Measurements from ENCODE around the gene UBL4A. TPM values are rescaled to one million over a fixed set of nuclear protein-coding genes. Genes with fewer than 3 reads are reported as not detected.
A peak's percentile ranks its signal among the peaks of the same experiment; 100 is the strongest.

The UBL4A gene
- total RNA-seq, 3 donors from 2014 or later = 51.5 to 63.2 (median 59.1) TPM

DNA sequence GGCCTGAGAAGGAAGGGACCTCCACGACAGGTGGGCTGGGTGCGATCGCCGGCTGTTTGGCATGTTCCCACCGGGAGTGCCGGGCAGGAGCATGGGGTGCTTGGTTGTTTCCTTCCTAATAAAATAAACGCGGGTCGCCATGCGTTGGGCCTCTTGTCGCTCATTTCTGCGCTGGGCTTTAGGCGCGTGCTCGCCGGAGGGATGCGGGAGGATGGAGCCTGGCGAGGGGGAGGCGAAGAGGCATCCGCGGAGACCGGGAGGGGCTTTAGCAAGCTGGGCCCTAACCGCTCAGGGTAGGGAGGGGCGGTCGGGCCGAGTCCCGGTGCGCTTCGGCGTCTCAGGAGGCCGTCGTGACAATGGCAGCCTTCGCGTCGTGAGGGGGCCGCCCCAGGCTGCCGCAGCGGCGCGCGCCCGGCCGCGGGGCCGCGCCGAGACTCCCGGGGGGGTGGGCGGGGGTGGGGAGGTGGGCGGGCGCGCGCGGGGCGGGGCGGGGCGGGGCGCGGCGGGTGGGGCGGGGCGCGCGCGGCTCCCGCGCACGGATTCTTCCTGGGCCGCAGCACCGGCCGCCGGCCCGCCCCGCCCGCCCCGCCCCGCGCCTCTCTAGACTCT, 49.9 kb downstream of the UBL4A start:
- Mint-ChIP-seq H3K9me3 (no peaks in the 10 kb centered on the region), H3K4me3 (peak overlapping the region; percentile 76), H3K27me3 (ENCODE audit: low read depth) (no peaks in the 10 kb centered on the region), H3K4me1 (ENCODE audit: low read depth) (peaks cover 22% of the 10 kb centered on the region), H3K36me3 (ENCODE audit: insufficient read depth) (peaks cover 2% of the 10 kb centered on the region)
- ATAC-seq (peak; percentile 67 to 77), DNase-seq (peak; percentile 37)

DNA sequence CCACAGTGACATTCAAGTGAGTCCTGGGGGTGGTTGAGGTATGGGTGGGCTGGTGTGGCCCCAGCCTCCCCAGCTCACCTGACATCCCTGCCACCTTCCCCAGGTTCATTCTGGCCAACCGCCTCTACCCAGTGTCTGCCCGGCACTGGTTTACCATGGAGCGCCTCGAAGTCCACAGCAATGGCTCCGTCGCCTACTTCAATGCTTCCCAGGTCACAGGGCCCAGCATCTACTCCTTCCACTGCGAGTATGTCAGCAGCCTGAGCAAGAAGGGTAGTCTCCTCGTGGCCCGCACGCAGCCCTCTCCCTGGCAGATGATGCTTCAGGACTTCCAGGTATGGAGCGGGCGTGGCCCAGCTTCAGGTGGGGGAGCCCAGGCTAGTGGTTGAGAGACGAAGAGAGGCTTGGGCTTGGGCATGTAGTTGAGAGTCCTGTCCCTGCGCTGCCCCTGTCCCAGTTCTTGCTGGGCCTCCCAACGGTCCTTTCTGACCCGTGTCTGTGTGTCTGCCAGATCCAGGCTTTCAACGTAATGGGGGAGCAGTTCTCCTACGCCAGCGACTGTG, 51.2 kb downstream of the UBL4A start:
- ATAC-seq (no peak), DNase-seq (no peak)
- Mint-ChIP-seq H3K9me3 (no peaks in the 10 kb centered on the region), H3K4me3 (no peak overlapping the region), H3K36me3 (ENCODE audit: insufficient read depth) (peaks cover 5% of the 10 kb centered on the region), H3K27me3 (ENCODE audit: low read depth) (no peaks in the 10 kb centered on the region), H3K4me1 (ENCODE audit: low read depth) (peaks cover 22% of the 10 kb centered on the region)

DNA sequence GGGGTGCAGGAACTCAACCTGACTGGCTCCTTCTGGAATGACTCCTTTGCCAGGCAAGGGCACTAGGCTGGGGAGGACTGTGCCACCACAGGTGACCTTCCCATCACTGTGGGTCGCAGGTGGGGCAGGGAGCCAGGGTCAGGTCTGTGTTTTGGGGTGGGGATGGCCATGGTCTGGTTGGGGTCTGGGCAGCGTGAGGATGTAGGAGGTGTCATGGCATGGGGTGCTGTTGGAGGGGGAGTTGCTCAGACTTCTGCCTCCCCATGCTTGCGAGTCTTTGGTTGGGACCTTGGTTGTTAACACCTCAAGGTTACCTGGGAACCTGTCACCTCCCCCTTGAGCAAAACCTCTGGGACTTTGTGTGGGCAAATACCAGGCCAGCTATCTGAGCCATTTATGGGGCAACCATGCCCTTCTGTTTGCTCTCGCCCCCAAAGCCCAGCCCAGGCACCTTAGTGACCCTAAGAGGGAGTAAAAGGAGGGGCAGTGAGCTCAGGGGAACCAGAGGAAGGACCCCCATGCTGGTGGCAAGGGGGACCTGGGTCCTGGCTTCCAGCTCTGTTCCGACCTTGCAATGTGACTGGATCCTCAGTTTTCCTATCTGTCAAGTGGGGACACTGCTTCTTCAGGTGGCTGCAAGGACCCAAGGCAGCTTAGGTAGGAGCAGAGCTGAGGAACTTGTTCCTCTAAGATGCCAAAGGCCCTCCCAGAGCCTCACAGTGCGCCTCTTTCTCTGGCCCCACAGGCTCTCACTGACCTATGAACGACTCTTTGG, 51.8 kb downstream of the UBL4A start:
- ATAC-seq = no peak
- DNase-seq = no peak
- H3K36me3 Mint-ChIP-seq (ENCODE audit: insufficient read depth) = peaks cover 5% of the 10 kb centered on the region
- peaks cover 25% of the 10 kb centered on the region for H3K4me1 Mint-ChIP-seq (ENCODE audit: low read depth)
- no peaks in the 10 kb centered on the region for H3K9me3 Mint-ChIP-seq
- H3K4me3 Mint-ChIP-seq = no peak overlapping the region
- H3K27me3 Mint-ChIP-seq (ENCODE audit: low read depth) = no peaks in the 10 kb centered on the region

Other genes with a start within 250 kb of the UBL4A start
- not detected for gene OPN1MW3, start 229.0 kb downstream of the UBL4A start, total RNA-seq
- gene TEX28, start 191.5 kb downstream of the UBL4A start, total RNA-seq = not detected
- gene TKTL1, start 190.8 kb downstream of the UBL4A start, total RNA-seq = not detected
- gene FLNA, start 112.0 kb downstream of the UBL4A start, total RNA-seq = 100 to 1,000 TPM; 765 to 924 (median 866) TPM
- gene EMD, start 107.3 kb downstream of the UBL4A start, total RNA-seq = 100 to 1,000 TPM; 107 to 113 (median 111) TPM
- 1,000 to 10,000 TPM; 3,297 to 3,503 (median 3,452) TPM for gene RPL10, start 88.2 kb downstream of the UBL4A start, total RNA-seq
- 1 to 10 TPM; 4.0 to 7.3 (median 5.1) TPM for gene DNASE1L1, start 77.4 kb downstream of the UBL4A start, total RNA-seq
- gene TAFAZZIN, start 75.1 kb downstream of the UBL4A start, total RNA-seq = 10 to 100 TPM; 37.9 to 39.3 (median 38.2) TPM
- gene ATP6AP1, start 57.9 kb downstream of the UBL4A start, total RNA-seq = 10 to 100 TPM; 33.7 to 42.2 (median 40.8) TPM
- gene GDI1, start 49.5 kb downstream of the UBL4A start, total RNA-seq = 100 to 1,000 TPM; 107 to 126 (median 116) TPM
- gene FAM50A, start 42.5 kb downstream of the UBL4A start, total RNA-seq = 10 to 100 TPM; 60.2 to 61.9 (median 61.6) TPM
- 10 to 100 TPM; 26.6 to 33.8 (median 27.6) TPM for gene PLXNA3, start 28.3 kb downstream of the UBL4A start, total RNA-seq
- 10 to 100 TPM; 76.1 to 89.9 (median 88.1) TPM for gene LAGE3, start 7.3 kb downstream of the UBL4A start, total RNA-seq
- gene SLC10A3, start 4.0 kb upstream of the UBL4A start, total RNA-seq = 10 to 100 TPM; 31.3 to 32.0 (median 31.9) TPM
- 10 to 100 TPM; 30.4 to 40.7 (median 30.8) TPM for gene FAM3A, start 29.6 kb upstream of the UBL4A start, total RNA-seq
- 100 to 1,000 TPM; 101 to 105 (median 102) TPM for gene G6PD, start 60.2 kb upstream of the UBL4A start, total RNA-seq
- gene IKBKG, start 61.0 kb upstream of the UBL4A start, total RNA-seq = 10 to 100 TPM; 44.3 to 51.6 (median 45.3) TPM
- gene CTAG1A, start 98.5 kb upstream of the UBL4A start, total RNA-seq = not detected
- gene CTAG1B, start 132.7 kb upstream of the UBL4A start, total RNA-seq = not detected
- gene CTAG2, start 167.0 kb upstream of the UBL4A start, total RNA-seq = 1 to 10 TPM in 1 of 3 donors, not detected in 2; 6.1 TPM